AG09319 (cell line): ENCODE measurements around the gene PRDM1.

ENCODE experiments used
- DNase-seq: peaks from one replicate; pipeline ENCODE4 v3.0.0-alpha.2; 2010; ENCODE audit warnings: low read depth; ENCODE audit errors: extremely low read depth
- TF ChIP-seq, protein P1 (sequence below): IDR thresholded peaks from 2 replicates; pipeline ENCODE4 v1.5.1; 2011; ENCODE audit warnings: low read depth, mild to moderate bottlenecking, inconsistent platforms, low read length, moderate library complexity

PRDM1 gene

DNA sequence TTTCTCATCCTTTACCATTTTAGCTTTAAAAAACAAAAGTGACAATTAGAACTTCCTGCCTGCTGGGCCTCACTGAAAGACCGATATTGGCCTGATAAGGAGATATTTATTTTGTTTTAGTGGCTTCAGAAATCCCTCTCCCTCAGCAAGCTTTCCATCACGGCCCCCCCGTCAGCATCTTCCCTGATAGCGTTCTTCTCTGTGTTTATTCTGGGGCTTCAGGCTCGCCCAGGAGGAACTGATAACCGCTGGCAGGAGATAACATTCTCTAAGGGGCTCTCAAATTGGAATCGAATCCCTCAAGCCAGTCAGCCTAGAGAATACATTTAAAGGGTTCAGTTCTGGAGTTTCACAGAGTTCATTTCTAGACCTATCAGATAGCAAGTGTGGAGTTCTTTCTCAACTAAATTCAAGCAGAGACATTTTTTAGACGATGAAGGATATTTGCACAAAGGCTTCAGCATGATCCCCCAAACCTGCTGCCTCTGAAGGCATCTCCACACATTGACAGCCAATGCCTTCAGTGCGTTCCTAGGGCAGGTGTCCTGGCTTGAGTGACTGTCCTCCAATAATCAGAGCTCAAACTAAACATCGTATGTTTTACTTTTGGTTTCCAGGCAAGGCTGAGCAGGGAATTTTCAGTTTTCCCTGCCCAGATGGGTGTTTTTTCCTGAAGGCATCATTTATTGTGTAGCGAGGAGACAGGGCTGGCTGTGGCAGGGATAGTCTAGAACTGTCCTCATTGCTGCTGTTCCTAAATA lies 17.0 kb downstream of the PRDM1 start:
- DNase-seq = no peak
- TF ChIP-seq, protein P1, sequence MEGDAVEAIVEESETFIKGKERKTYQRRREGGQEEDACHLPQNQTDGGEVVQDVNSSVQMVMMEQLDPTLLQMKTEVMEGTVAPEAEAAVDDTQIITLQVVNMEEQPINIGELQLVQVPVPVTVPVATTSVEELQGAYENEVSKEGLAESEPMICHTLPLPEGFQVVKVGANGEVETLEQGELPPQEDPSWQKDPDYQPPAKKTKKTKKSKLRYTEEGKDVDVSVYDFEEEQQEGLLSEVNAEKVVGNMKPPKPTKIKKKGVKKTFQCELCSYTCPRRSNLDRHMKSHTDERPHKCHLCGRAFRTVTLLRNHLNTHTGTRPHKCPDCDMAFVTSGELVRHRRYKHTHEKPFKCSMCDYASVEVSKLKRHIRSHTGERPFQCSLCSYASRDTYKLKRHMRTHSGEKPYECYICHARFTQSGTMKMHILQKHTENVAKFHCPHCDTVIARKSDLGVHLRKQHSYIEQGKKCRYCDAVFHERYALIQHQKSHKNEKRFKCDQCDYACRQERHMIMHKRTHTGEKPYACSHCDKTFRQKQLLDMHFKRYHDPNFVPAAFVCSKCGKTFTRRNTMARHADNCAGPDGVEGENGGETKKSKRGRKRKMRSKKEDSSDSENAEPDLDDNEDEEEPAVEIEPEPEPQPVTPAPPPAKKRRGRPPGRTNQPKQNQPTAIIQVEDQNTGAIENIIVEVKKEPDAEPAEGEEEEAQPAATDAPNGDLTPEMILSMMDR = no peak

DNA sequence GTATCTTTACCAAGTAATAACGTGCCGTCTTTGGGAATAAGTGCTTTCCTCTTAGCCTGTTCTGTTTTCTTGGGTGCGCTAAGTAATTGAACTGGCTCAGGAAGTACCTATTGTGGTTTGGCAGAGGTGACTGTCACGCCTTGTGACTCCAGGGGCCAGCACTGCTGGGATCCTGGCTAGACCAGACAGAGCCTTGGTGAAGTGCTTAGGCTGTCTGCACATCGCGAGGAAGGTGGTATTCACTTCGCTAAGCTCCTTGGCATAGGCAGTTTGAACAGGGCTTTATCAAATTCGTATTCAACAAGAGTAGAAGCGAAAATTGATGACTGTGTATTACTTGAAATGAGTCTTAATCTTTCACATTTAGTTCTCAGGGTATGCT lies 17.6 kb downstream of the PRDM1 start:
- TF ChIP-seq, protein P1 = no peak
- DNase-seq = no peak

DNA sequence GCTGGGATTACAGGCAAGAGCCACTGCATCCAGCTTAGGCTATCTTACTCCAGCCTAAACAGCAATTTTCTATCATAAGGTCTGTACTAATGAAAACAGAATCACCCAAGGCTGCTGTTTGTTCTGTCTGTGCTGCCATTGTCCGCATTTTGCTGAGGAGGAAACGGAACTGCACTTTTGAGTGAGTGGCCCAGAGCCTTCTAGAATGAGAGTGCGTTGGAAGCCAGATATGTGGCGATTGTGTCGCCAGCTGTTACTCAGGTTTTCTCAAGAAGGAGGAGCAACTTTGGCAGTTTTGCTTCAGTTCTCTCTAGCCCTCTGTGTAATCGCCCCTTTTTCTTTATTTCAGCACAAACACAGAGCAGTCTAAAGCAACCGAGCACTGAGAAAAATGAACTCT lies 18.3 kb downstream of the PRDM1 start:
- TF ChIP-seq, protein P1 = no peak

DNA sequence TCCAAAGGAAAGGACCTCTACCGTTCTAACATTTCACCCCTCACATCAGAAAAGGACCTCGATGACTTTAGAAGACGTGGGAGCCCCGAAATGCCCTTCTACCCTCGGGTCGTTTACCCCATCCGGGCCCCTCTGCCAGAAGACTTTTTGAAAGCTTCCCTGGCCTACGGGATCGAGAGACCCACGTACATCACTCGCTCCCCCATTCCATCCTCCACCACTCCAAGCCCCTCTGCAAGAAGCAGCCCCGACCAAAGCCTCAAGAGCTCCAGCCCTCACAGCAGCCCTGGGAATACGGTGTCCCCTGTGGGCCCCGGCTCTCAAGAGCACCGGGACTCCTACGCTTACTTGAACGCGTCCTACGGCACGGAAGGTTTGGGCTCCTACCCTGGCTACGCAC lies 18.8 kb downstream of the PRDM1 start:
- TF ChIP-seq, protein P1 = no peak
- no peak for DNase-seq

More for the DNA sequence above, 18.3 kb downstream of the PRDM1 start:
- DNase-seq = no peak

DNA sequence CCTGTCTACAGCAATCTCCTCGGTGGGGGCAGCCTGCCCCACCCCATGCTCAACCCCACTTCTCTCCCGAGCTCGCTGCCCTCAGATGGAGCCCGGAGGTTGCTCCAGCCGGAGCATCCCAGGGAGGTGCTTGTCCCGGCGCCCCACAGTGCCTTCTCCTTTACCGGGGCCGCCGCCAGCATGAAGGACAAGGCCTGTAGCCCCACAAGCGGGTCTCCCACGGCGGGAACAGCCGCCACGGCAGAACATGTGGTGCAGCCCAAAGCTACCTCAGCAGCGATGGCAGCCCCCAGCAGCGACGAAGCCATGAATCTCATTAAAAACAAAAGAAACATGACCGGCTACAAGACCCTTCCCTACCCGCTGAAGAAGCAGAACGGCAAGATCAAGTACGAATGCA lies 19.4 kb downstream of the PRDM1 start:
- DNase-seq = no peak
- TF ChIP-seq, protein P1 = no peak

DNA sequence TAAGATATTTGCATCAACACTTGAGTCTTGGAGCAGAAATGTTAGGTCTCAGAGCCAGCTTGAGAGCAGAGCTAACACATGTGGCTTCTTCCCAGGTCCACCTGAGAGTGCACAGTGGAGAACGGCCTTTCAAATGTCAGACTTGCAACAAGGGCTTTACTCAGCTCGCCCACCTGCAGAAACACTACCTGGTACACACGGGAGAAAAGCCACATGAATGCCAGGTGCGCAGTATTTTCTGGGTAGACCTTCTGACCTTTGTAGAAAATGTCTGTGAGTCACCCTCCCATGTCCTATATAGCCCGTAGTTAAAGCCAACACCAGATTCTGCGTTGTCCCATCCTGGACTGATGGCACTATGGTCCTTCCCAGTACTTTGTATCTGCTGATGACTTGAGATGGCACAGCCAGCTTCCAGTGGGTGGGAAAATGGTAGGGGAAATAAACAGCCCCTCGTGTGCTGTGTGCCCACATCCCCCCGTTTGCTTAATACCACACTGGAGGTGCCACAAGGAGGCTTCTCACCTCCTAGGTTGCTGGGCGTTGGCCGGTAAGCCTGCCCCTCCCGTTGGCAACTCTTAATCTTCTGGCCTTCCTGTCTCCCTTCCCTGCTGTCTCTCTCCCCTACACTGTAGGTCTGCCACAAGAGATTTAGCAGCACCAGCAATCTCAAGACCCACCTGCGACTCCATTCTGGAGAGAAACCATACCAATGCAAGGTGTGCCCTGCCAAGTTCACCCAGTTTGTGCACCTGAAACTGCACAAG lies 20.3 kb downstream of the PRDM1 start:
- no peak for DNase-seq
- TF ChIP-seq, protein P1 = no peak

DNA sequence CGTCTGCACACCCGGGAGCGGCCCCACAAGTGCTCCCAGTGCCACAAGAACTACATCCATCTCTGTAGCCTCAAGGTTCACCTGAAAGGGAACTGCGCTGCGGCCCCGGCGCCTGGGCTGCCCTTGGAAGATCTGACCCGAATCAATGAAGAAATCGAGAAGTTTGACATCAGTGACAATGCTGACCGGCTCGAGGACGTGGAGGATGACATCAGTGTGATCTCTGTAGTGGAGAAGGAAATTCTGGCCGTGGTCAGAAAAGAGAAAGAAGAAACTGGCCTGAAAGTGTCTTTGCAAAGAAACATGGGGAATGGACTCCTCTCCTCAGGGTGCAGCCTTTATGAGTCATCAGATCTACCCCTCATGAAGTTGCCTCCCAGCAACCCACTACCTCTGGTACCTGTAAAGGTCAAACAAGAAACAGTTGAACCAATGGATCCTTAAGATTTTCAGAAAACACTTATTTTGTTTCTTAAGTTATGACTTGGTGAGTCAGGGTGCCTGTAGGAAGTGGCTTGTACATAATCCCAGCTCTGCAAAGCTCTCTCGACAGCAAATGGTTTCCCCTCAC lies 21.0 kb downstream of the PRDM1 start:
- TF ChIP-seq, protein P1 = no peak

More for the DNA sequence above, 21.0 kb downstream of the PRDM1 start:
- DNase-seq = no peak
